Cardiac muscle cell (in vitro differentiated cells and primary cell): ENCODE measurements around the gene ZCCHC2. TPM values are rescaled to one million over a fixed set of nuclear protein-coding genes. Genes with fewer than 3 reads are reported as not detected.

Experiments
- DNase-seq, 2 donors: peaks; one replicate each; pipeline versions ENCODE4 v3.0.0 to v3.0.0-alpha.2; 2010 to 2017; ENCODE audit warnings: low read depth in 1 of 2, low spot score in 1 of 2
- H3K27ac ChIP-seq: fragments of 200-600 bp; sonication (generic); 2 replicates; pipeline ENCODE4 v1.5.1; 2016
- H3K27me3 ChIP-seq: fragments of 200-600 bp; sonication (generic); 2 replicates; pipeline ENCODE4 v1.6.0; 2016; ENCODE audit warnings: control low read depth
- H3K36me3 ChIP-seq: fragments of 200-600 bp; sonication (generic); 2 replicates; pipeline ENCODE4 v1.5.1; 2016; ENCODE audit warnings: control low read depth
- H3K4me1 ChIP-seq: fragments of 200-600 bp; sonication (generic); 2 replicates; pipeline ENCODE4 v1.8.1; 2017; ENCODE audit warnings: low read depth, mild to moderate bottlenecking, mixed run types
- H3K4me3 ChIP-seq: fragments of 200-600 bp; sonication (generic); 2 replicates; pipeline ENCODE4 v1.5.1; 2016; ENCODE audit warnings: mild to moderate bottlenecking
- H3K9me3 ChIP-seq: fragments of 200-600 bp; sonication (generic); 2 replicates; pipeline ENCODE4 v1.5.1; 2017; ENCODE audit warnings: low read depth, mild to moderate bottlenecking, control low read depth
- polyA plus RNA-seq: library from polyadenylated mRNA; unstranded; fragments of >200 nt; fragmentation: Nextera tagmentation; extraction: Ambion mirVana; gene quantifications from 2 replicates; pipeline ENCODE4 v1.2.1, GENCODE V29; 2016
- total RNA-seq: library from RNA; depleted of rRNA; stranded (reverse); fragments of >200 nt; gene quantifications from 2 replicates; pipeline ENCODE4 v1.2.3, GENCODE V29; 2016
- TF ChIP-seq, protein P1 (sequence below): IDR thresholded peaks from 2 replicates; pipeline ENCODE4 v1.5.1; 2012; ENCODE audit warnings: low read depth, mild to moderate bottlenecking, low read length

ZCCHC2 gene
- total and polyA plus RNA-seq, 2 experiments from 2014 or later = 2.1 to 25.2 TPM

DNA sequence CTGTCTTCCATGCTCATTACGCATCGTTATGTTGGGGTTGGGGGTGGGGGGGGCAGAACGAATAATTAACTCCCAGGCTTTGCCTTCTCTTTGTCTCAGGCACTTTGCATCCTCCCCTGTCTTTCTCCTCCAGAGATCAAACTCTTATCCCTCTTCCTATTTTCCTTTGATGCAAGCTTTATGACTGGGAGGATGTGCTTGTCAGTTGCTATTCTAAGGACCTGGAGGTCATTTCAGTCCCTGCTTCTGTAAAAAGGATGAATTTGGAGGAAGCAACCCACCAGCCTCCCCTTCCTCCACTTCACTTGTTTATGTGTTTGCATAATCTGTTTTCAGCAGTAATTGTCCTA is 87.5 kb downstream of the ZCCHC2 start:
- no peaks in the 10 kb centered on the region for H3K9me3 ChIP-seq
- H3K4me1 ChIP-seq = no peaks in the 10 kb centered on the region
- H3K27ac ChIP-seq = no peak overlapping the region
- TF ChIP-seq, protein P1, sequence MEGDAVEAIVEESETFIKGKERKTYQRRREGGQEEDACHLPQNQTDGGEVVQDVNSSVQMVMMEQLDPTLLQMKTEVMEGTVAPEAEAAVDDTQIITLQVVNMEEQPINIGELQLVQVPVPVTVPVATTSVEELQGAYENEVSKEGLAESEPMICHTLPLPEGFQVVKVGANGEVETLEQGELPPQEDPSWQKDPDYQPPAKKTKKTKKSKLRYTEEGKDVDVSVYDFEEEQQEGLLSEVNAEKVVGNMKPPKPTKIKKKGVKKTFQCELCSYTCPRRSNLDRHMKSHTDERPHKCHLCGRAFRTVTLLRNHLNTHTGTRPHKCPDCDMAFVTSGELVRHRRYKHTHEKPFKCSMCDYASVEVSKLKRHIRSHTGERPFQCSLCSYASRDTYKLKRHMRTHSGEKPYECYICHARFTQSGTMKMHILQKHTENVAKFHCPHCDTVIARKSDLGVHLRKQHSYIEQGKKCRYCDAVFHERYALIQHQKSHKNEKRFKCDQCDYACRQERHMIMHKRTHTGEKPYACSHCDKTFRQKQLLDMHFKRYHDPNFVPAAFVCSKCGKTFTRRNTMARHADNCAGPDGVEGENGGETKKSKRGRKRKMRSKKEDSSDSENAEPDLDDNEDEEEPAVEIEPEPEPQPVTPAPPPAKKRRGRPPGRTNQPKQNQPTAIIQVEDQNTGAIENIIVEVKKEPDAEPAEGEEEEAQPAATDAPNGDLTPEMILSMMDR = no peak
- H3K4me3 ChIP-seq = no peak overlapping the region
- no peaks in the 10 kb centered on the region for H3K27me3 ChIP-seq
- no peak for DNase-seq
- H3K36me3 ChIP-seq = no peaks in the 10 kb centered on the region

DNA sequence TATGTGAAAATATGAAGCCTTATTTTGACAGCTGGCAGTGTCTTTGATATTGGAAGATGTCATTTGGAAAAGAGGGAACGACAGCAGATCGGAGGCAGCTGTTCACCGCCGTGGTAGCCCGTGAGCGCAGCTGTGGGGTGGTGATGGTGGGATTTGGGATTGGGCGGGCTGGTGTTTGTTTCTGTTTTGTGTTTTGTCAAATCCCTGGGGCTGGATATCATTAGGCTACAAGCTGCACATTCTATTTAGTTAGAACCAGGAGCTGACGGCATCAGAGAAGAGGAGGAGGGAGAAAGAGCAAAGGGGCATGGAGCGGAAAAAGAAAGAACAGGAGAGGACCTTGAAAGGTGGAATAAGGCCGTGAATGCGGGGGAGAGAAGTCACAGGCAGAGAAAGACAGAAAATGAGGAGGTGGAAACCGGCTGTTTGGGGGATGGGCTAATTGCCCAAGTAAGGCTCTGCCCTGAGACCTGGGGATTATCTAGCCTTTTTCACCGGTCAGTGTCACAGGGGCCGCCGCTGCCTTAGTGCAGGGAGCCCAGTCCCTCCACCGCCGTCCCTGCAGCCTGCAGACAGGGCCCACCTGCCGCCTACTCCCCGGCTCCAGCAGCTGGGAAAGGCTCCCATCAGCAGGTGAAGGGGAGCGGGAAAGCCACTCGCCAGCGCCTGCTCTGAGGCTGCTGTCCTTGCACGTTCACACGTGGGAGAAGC is 88.0 kb downstream of the ZCCHC2 start:
- Histone ChIP-seq H3K9me3 (no peaks in the 10 kb centered on the region), H3K36me3 (no peaks in the 10 kb centered on the region), H3K27me3 (no peaks in the 10 kb centered on the region), H3K27ac (no peak overlapping the region), H3K4me3 (no peak overlapping the region), H3K4me1 (no peaks in the 10 kb centered on the region)
- DNase-seq = peak in 1 of 2 donors; percentile 8
- TF ChIP-seq, protein P1 = no peak

DNA sequence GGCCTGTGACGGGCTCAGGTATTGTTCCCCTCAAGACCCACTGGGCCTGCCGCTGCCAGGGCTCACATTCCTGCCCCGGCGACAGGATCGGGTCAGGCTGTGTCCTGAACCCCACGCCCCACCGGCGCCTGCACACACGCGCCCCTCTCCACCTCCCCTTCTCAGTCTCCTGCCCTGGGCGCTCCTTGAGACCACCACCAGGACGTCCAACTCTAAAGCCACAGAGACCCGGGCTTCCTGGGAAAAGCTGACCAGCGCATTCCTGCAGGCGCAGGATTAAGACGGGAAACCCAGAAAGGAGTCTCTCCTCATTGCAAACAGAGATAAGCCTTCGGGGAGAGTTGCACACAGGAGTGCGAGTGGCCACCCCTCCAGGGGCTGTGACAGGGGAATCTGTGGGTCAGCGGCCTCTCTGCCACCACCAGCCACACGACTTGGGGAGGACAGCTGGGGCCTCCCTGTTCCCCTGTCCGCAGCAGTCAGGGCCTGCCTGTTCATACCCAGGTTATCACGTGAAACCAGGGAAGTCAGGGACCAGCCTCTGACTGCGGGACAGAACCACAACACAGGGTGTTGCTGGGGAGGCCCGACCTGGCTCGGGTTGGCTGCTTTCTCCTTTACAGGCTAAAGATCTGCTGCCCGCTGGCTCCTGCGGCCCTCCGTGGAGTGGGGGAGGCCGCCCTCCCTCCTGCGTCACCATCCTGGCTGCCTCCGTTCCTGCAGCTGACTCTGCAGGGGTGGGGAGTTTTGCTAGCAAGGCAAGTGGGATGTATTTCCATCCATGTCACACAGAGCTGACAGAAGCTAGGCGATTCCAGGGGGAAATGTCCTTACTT is 88.8 kb downstream of the ZCCHC2 start:
- H3K27ac ChIP-seq = no peak overlapping the region
- no peaks in the 10 kb centered on the region for H3K36me3 ChIP-seq
- H3K9me3 ChIP-seq = no peaks in the 10 kb centered on the region
- DNase-seq = peak in 1 of 2 donors; percentile 25
- no peak overlapping the region for H3K4me3 ChIP-seq
- TF ChIP-seq, protein P1 = no peak
- no peaks in the 10 kb centered on the region for H3K4me1 ChIP-seq
- no peaks in the 10 kb centered on the region for H3K27me3 ChIP-seq

DNA sequence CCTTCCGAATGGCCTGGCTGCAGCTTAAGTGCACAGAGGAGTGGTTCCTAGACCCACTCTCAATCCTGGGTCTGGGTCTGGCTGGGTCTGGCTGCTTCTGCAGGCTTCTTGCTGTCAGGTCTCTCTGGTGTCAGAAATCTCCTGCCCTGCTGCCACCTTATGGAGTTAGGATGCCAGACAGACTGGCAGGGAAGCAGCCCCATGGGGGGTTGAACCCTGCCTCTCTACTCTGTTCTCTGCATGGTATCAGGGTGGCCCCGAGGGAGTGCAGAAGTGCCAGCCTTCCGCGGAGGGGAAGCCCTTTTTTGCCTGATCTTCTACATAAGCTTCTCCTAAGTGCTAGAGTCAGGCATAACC is 89.4 kb downstream of the ZCCHC2 start:
- Histone ChIP-seq H3K27me3 (no peaks in the 10 kb centered on the region), H3K36me3 (no peaks in the 10 kb centered on the region), H3K4me1 (no peaks in the 10 kb centered on the region), H3K27ac (no peak overlapping the region), H3K4me3 (no peak overlapping the region), H3K9me3 (no peaks in the 10 kb centered on the region)
- DNase-seq = no peak
- TF ChIP-seq, protein P1 = no peak

DNA sequence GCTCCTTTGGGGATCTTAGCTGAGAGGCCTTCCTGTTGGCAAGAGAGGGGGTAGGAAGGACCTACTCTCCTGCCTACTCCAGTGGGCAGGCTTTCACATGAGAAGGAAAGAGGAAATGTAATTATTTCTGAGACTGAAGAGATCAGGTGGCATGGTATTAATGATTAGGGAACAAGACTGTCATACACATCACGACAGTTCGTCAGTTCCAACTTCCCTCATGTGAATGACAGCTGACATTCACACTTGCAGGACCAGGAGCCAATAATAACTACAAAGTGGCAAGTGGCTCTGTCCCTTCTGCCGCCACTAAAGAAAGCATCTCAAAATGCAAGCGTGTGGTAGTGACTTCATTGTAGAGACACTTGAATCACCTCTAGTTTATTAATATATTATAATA is 90.0 kb downstream of the ZCCHC2 start:
- no peaks in the 10 kb centered on the region for H3K27me3 ChIP-seq
- H3K9me3 ChIP-seq = no peaks in the 10 kb centered on the region
- H3K36me3 ChIP-seq = no peaks in the 10 kb centered on the region
- DNase-seq = no peak
- H3K27ac ChIP-seq = no peak overlapping the region
- H3K4me1 ChIP-seq = no peaks in the 10 kb centered on the region
- no peak overlapping the region for H3K4me3 ChIP-seq
- TF ChIP-seq, protein P1 = no peak
